Measurements from ENCODE around the gene DDX49.
"Not testable (repeated sequence)": the region's sequence is repeated elsewhere in the genome, so short reads cannot be mapped to it uniquely, and the experiment has no call there.

Gene DDX49

GRCh38 chr19:18945297-18945696, 25.8 kb downstream of the DDX49 start:
- no peak for DNase-seq

DNA sequence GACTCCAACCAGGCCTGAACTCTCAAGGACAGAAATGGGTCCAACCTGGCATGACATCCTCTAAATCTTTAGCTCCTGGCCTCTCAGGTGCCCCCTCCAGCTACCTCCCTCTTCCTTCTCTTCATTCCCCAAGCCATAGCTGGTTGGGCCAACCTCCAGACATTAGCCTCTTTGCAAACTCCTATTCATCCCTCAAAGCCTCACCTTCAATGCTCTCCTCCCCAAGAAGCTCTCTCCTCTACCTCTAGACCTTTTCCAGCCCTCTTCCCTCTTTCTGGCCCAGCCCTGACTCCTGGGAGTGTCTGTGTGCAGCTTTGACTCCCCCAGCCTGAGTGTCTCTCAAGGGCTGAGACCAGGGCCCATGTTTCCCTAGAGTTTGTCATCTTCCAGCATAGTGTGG, 26.8 kb downstream of the DDX49 start:
- no peak for DNase-seq

DNA sequence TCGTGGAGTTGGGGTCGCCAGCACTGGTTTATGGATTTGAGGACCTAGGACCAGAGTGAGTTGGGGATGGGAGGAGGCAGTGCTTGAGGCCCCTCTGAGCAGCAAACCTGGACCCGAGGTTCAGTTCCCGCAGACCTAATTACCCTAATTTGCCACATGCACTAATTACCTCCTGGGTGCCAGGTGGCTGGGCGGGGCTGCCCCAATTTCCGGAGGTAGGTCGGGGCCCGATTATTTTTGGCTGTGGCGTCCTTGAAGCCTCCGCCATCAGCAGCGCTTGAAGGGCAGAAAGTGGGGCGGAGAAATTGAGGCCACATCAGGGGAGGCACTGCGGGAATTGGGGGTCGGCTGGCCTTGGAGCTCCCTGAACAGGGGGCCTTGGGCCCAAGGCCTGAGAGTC, 27.4 kb downstream of the DDX49 start:
- no peak for DNase-seq

DNA sequence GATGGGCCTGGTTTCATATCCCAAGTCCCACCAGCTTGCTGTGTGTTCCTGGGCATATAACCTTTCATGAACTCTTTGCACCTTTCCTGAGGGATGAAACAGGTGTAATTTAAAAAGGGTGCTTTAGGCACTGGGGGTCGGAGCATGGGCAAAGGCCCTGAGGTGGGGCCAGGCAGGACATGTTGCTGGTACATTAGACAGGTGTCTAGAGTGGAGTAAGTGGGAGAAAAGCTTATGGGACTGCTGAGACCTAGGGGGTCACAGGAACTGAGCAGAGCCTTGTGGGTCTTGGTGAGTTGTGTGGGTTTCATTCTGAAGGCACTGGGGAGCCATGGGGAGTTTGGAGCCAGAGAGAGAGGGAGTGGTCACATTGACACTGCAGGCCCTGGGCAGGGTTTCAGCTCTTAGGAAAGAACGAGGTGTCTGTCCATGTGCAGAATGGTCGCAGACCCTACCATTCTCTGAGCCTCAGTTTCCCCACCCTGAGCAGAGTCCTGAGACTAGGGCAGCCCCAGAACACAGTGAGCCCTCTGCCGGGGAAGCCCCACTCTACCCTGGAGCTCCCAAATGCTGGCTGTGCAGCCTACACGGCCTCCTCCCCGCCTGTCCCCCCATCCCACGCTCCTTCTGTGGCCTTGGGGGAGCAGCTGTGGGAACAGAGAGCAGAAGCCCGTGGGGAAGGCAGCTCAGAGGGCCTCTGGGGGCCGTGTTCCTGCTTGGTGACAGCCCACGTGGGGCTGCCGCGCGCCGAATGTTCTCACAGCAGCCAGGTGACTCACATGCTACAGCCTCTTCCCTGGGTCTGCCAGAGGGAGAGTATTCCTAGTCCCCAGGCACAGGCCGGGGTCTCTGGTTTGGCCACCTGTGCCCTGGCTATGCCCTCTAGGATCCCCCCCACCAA, 28.8 kb downstream of the DDX49 start:
- DNase-seq: no peak

DNA sequence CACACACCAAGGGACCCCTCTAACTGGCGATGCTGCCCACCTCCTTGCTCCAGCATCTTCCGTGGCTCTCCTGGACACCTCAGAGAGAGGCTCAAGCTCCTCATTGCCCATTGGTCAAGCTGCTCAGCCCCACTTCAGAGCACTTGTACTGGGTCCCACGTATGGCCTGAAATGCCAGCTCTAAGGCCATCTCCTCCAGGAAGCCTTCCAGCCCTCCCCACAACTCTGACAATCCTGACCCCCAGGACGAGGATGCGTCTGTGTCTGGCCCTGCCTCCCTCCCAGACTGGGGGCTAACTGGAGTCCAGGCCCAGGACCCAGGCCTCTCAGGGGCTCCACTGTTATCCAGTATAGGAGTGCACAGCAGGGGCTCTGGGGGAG, 29.5 kb downstream of the DDX49 start:
- DNase-seq: no peak

DNA sequence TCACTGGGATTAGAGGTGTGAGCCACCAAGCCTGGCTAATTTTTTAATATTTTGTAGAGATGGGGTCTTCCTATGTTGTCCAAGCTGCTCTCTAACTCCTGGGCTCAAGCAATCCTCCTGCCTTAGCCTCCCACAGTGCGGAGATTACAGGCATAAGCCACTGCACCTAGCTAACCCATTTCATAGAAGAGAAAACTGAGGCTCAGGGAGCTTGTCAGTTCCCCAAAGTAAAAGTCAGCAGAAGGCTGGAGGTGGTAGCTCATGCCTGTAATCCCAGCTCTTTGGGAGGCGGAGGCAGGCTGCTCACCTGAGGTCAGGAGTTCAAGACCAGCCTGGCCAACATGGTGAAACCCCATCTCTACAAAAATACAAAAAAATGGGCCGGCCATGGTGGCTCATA, 30.3 kb downstream of the DDX49 start:
- no peak for DNase-seq

DNA sequence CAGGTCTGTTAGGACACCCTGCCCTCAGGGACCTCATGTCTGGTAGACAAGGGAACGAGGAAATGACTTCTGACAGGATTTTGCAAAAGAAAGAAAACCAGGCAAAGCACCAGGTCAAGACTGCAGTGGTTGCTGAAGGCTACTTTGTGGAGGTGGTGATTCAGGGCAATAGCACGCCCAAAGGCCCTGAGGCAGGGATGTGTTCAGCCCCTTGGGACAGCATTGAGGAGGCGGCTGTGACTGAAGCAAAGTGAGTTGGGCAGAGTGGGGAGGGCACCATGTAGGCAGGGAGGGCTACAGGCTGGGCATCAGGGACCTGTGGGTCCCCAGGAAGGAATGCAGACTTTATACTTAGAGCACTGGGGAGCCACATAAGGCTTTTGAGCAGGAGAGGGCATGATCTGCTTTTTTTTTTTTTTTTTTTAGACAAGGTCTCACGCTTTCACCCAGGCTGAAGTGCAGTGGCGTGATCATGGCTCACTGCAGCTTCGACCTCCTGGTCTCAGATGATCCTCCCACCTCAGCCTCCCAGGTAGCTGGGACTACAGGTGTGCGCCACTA, 32.3 kb downstream of the DDX49 start:
- no peak for DNase-seq

DNA sequence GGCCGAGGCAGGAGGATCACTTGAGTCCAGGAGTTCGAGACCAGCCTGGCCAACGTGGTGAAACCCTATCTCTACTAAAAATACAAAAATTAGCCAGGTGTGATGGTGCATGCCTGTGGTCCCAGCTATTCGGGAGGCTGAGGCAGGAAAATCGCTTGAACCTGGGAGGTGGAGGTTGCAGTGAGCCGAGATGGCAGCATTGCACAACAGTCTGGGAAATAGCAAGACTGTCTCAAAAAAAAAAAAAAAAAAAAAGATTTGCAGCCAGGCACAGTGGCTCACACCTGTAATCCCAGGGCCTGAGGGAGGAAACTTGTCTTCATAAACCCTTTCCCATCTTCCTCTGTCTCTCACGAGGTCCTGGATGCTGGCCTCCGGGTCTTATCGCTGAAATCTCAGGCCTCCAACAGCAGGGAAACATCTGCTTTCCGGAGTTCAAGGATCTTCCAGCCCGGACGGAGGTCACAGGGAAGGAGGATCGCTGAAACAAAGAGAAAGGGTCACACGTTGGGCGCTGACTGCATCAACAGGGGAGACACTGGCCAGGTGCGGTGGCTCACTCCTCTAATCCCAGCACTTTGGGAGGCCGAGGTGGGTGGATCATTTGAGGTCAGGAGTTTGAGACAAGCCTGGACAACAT, 33.0 kb downstream of the DDX49 start:
- DNase-seq: not testable (repeated sequence)

GRCh38 chr19:18954094-18954493, 34.6 kb downstream of the DDX49 start:
- DNase-seq: no peak

- DNase-seq: no peak
Measured at GRCh38 chr19:18955042-18955441, 35.5 kb downstream of the DDX49 start.

GRCh38 chr19:18960370-18960769, 40.9 kb downstream of the DDX49 start:
- DNase-seq: no peak

- DNase-seq: no peak
Measured at GRCh38 chr19:18961767-18962620, 42.5 kb downstream of the DDX49 start.

DNA sequence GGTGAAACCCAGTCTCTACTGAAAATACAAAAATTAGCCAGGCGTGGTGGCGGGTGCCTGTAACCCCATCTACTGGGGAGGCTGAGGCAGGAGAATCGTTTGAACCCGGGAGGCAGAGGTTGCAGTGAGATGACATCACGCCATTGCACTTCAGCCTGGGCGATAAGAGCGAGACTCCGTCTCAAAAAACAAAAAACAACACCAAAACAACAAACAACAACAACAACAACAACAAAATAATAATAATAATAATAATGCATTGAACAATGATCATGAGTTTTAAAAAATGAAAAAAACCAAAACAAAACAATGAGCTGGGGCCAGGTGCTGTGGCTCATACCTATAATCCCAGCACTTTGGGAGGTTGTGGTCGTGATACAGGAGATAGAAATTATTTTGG, 44.6 kb downstream of the DDX49 start:
- DNase-seq: no peak

DNA sequence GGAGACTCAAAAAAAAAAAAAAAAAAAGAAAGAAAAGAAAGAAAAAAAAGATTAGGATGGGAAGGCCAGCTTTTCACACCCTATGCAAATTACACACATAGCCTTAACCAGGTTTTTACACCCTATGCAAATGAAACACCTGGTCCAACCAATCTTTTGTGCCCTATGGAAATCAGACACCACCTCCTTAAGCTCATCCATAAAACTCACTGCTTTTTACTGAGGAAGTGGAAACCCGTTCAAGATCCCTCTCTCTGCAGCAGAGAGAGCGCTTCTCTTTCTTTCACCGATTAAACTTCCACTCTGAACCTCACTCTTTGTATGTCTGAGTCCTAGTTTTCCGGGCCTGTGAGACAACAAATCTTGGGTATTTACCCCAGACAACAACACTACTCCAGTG, 46.8 kb downstream of the DDX49 start:
- no peak for DNase-seq

- no peak for DNase-seq
Measured at GRCh38 chr19:18967358-18968146, 48.0 kb downstream of the DDX49 start.

- no peak for DNase-seq
Measured at GRCh38 chr19:18969931-18970659, 50.6 kb downstream of the DDX49 start.

GRCh38 chr19:18972301-18972811, 52.8 kb downstream of the DDX49 start:
- DNase-seq: no peak

GRCh38 chr19:18972851-18973250, 53.3 kb downstream of the DDX49 start:
- DNase-seq: no peak

- DNase-seq: no peak
Measured at GRCh38 chr19:18975011-18975410, 55.5 kb downstream of the DDX49 start.

DNA sequence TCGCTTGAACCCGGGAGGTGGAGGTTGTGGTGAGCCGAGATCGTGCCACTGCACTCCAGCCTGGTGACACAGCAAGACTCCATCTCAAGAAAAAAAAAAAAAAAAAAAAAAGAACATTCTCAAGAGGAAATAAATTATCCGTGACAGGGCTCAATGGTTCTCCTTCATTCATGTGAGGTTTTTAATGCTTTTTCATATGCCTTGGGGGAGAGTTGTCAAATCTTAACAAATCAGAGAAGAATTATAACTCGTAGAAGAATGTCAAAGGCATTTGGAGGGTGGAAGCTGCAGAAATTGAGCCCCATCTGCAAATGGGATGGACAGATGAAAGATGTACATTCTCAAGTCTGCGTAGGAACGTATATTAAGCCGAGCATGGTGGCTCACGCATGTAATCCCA, 56.4 kb downstream of the DDX49 start:
- DNase-seq: no peak
